ENCODE results near the gene RPUSD3. TPM values are rescaled to one million over a fixed set of nuclear protein-coding genes. Genes with fewer than 3 reads are reported as not detected.

Gene RPUSD3
- total and polyA plus RNA-seq, 2 donors (not counting 3 experiments of a cell fraction or from before 2014, with no cell fraction given) = 38.9 to 56.6 TPM

DNA sequence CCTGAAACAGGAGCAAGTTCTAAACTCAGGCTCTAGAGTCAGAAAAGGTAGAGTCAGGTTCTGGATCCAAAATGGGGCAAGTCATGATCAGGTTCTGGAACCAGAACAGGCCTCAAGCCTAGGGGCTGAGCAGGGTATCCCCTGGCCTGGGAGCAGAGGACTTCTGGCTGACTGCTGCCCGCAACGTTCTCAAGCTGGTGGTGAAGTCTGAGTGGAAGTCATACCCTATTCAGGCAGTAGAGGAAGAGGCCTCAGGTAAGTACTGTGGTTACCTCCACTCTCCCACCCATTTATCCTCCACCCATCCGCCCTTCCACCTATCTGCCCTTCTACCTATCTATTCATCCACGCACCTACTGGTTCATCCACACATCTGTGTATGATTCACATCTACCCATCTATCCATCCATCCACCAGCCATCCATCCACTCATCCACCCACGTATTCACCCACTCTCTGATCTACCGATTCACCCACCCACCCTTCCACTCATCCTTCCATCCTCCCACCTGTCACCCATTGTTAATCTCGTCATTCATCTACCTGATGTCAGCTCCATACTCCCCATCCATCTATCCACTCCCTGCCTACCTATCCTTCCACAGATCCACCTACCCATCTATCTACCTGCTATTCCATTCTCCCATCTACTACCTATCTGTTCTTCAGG is 25.0 kb downstream of the RPUSD3 start:
- Histone ChIP-seq H3K27me3 (ENCODE audit: control insufficient read depth in 2 of 2, insufficient read depth in 2 of 2, low read length in 2 of 2) (no peaks in the 10 kb centered on the region), H4K20me1 (replicated peaks; ENCODE audit: control insufficient read depth, extremely low read depth, insufficient read depth, low read length) (no peaks in the 10 kb centered on the region), H3K27ac (ENCODE audit: insufficient read depth, low read depth, low read length) (no peak overlapping the region), H3K4me1 (ENCODE audit: control insufficient read depth, extremely low read depth, insufficient read depth, low read length) (no peaks in the 10 kb centered on the region), H2AFZ (ENCODE audit: low read depth, low read length) (no peak overlapping the region), H3K4me2 (ENCODE audit: insufficient read depth, low read length) (no peak overlapping the region), H3K4me3 (replicated peaks in 1 of 3; ENCODE audit: insufficient read depth in 1 of 3, low read depth in 1 of 3, low read length in 3 of 3) (no peak overlapping the region), H3K36me3 (ENCODE audit: control insufficient read depth in 2 of 2, extremely low read depth in 1 of 2, insufficient read depth in 2 of 2, low read length in 2 of 2) (peaks cover 0 to 5% of the 10 kb centered on the region in 2 experiments), H3K9me3 (replicated peaks; ENCODE audit: control insufficient read depth, insufficient read depth, low read length) (no peaks in the 10 kb centered on the region), H3K79me2 (ENCODE audit: control insufficient read depth, insufficient read depth, low read length) (no peaks in the 10 kb centered on the region), H3K9me1 (replicated peaks; ENCODE audit: control insufficient read depth, extremely low read depth, insufficient read depth, low read length) (no peaks in the 10 kb centered on the region), H3K9ac (replicated peaks; ENCODE audit: extremely low read depth, insufficient read depth, low read length) (no peak overlapping the region)
- CTCF ChIA-PET = interaction anchor here (1.2 kb wide), 2 partner anchors 13 to 128 kb away, joined by 3 to 7 read pairs; no protein-coding TSS in a partner anchor
- TF ChIP-seq JUN (IDR thresholded peaks at IDR 0.05; ENCODE audit: borderline replicate concordance, insufficient read depth, insufficient read length, low read depth) (no peak), POLR2A (IDR thresholded peaks at IDR 0.05; ENCODE audit: low read depth, low read length) (no peak), POLR2AphosphoS5 (IDR thresholded peaks at IDR 0.05; ENCODE audit: insufficient read depth, low read depth, low read length) (no peak), GATA2 (IDR thresholded peaks at IDR 0.05; ENCODE audit: insufficient read depth, insufficient read length, low read depth, low read length) (no peak), MYC (IDR thresholded peaks at IDR 0.05; ENCODE audit: low read depth, low read length) (no peak), EZH2 (IDR thresholded peaks at IDR 0.05; ENCODE audit: borderline replicate concordance, low read depth, low read length, severe bottlenecking) (no peak), FOS (IDR thresholded peaks at IDR 0.05; ENCODE audit: borderline replicate concordance, insufficient read depth, low read length) (no peak)
- TF ChIP-seq, protein P1, sequence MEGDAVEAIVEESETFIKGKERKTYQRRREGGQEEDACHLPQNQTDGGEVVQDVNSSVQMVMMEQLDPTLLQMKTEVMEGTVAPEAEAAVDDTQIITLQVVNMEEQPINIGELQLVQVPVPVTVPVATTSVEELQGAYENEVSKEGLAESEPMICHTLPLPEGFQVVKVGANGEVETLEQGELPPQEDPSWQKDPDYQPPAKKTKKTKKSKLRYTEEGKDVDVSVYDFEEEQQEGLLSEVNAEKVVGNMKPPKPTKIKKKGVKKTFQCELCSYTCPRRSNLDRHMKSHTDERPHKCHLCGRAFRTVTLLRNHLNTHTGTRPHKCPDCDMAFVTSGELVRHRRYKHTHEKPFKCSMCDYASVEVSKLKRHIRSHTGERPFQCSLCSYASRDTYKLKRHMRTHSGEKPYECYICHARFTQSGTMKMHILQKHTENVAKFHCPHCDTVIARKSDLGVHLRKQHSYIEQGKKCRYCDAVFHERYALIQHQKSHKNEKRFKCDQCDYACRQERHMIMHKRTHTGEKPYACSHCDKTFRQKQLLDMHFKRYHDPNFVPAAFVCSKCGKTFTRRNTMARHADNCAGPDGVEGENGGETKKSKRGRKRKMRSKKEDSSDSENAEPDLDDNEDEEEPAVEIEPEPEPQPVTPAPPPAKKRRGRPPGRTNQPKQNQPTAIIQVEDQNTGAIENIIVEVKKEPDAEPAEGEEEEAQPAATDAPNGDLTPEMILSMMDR (IDR thresholded peaks at IDR 0.05; ENCODE audit: extremely low read depth in 1 of 2, insufficient read depth in 1 of 2, low read depth in 1 of 2, low read length in 2 of 2) = no peak
- TF ChIP-seq, protein P2, sequence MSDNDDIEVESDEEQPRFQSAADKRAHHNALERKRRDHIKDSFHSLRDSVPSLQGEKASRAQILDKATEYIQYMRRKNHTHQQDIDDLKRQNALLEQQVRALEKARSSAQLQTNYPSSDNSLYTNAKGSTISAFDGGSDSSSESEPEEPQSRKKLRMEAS (IDR thresholded peaks at IDR 0.05; ENCODE audit: insufficient read depth, insufficient read length) = no peak
- no peak for DNase-seq (ENCODE audit: low read depth, low spot score)
- dilution Hi-C loops (cut with MboI; ENCODE audit: extremely low pct_ligation_motif_present, low sequenced_read_pairs) = no loop called here
- intact Hi-C loops (cut with micrococcal nuclease) = loop anchor here (10.0 kb wide), 1 partner anchor 326 kb away; the partner anchor contains the start of gene VHL
- POLR2A ChIA-PET = no interaction called here
- no peak for FAIRE-seq
- BruUV-seq (replicated peaks) = no TSS peak

All from endothelial cell of umbilical vein (primary cell).